GM18498 (cell line): ENCODE measurements around the gene OR5F1.

Experiments
- ATAC-seq: cut with Tn5 transposase; IDR thresholded peaks from one replicate; pipeline ENCODE4 v1.9.1; 2021; ENCODE audit warnings: mild to moderate bottlenecking, moderate library complexity; ENCODE audit not compliant: unreplicated experiment

OR5F1 gene

GRCh38 chr11:55994525-55994924, at the start of gene OR5F1:
TSS of gene OR5F1 (minus strand) at chr11:55994625. CDS start at chr11:55994625, 0 bp downstream.
- ATAC-seq: no peak

DNA sequence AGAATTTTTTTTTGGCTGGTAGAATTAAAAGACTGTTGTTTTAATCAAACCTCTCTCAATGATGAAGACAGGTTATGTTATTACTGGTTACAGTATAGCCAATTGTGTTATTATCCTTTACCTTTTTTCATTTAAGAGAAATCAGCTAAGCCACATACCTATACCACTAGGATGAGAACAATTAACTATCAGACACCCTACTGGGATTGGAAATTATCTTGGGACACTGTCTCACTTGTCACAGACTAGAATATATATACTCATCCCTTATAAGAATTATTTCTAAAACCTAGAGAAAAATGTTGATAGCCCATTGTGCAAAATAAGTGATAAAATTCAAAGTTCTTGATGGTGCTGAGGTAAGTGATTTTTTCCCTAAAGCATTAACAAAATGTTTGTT, 32.9 kb upstream of the OR5F1 start, which contains the start of gene OR5AS1:
OR5AS1 (plus strand) TSS at position 301 of the 400 bp plus-strand sequence. CDS start 2,765 bp downstream, outside the sequence.
- ATAC-seq: no peak

- no peak for ATAC-seq
These were observed 19.4 kb upstream of the OR5F1 start for GRCh38 chr11:56013805-56014204.

DNA sequence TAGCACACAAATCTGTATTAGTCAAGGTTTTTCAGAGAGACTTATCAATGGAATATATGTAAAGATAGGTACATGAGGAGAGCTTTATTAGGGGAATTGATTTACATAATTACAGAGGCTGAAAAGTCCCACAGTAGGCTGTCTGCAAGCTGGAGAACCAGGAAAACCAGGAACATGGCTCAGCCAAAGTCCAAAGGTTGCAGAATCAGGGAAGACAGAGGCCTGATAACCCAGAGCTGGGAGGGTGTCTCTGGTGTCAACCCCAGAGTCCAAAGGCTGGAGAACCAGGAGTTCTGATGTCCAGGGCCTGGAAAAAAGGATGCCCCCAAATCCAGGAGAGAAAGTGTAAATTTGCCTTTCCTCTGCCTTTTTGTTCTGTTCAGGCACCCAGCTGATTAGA, 16.3 kb upstream of the OR5F1 start:
- ATAC-seq: no peak

DNA sequence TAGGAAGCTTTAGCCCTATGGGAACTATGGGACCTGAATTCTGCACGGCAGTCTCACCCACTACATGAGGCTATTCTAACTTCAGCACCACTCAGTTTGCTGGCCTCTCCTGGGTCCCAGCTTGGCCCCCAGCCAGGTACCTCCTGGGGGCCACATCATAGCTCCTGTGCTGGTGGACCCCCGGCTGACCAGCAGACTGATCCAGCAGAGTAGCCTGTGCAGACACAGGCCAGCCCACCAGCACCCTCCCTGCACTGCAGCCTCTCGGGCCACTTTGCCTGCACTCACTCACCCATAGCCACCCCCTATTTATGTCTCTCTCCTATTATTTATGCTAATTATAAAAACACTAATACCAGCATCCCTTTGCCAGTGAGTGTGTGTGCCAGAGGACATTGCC, 23.5 kb downstream of the OR5F1 start:
- no peak for ATAC-seq

DNA sequence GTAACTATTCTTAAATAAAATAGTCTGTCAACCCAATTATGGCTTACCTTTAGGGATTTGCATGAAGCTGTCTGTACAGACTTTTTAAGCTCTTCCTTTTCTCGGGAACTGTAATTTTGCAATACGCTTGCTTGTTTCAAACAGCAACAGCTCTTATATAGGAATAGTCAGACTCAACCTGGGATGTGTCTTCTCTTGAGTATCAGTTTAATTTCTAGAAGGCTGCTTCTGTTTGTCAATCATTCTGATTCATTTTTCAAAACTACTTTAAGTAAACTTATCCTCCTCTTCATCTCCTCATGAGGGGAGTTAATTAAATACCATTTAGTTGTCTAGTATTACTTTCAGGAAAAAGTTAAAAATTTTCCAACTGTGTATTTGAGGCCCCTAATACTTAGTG, 24.6 kb downstream of the OR5F1 start, which contains the start of gene OR10AG1:
OR10AG1 (minus strand) TSS at position 101 of the 400 bp plus-strand sequence; CDS start at position 63, 38 bp downstream.
- no peak for ATAC-seq

GRCh38 chr11:55967914-55968313, 26.5 kb downstream of the OR5F1 start:
- no peak for ATAC-seq

DNA sequence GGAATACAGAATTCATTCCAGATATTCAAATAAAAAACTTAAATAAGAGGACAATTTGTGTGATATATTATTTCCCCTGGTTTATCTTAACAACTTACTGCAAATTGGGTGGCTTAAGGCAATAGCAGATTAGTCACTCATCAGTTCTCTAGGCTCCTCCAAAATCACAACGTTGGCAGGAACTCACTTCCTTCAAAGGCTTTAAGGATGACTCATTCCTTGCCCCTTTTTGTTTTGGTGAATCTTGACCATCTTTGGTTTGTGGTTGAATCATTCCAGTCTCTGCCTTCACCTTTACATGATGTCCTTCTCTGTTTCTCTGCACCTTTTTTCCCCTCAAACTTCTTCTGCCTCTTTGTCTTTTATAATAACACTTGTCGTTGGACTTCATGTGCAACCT, 28.0 kb downstream of the OR5F1 start:
- ATAC-seq: no peak

DNA sequence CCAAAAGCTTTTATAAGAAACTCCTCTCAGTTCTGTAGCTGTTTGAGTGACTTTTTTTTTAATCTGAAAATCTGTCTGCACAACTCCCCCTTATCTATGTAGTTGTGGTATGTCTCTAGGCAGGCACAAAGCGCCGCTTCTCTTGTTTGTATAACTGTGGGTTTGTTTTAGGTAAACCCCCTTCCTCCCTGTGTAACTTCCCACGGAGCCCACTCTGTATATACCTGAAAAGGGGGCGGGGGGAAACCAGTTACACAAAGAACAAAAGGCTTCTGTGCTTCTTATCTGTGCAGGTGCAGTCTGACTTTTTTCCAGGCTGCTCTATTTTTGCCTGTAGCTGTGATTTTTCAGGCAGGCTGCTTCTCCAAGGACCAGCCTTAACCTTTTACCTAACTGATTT, 37.9 kb downstream of the OR5F1 start:
- no peak for ATAC-seq

- no peak for ATAC-seq
These were observed 45.1 kb downstream of the OR5F1 start for GRCh38 chr11:55949330-55949729.
